Fibroblast of villous mesenchyme (primary cell): Measurements from ENCODE around the gene RSBN1. TPM values are rescaled to one million over a fixed set of nuclear protein-coding genes. Genes with fewer than 3 reads are reported as not detected.
A peak's percentile ranks its signal among the peaks of the same experiment; 100 is the strongest.
"Not testable (repeated sequence)": the region's sequence is repeated elsewhere in the genome, so short reads cannot be mapped to it uniquely, and the experiment has no call there.

Experiments used
- DNase-seq: peaks from one replicate; pipeline ENCODE4 v3.0.0-alpha.2; 2010; ENCODE audit warnings: low read depth
- H3K4me3 ChIP-seq: 2 replicates; pipeline ENCODE4 v1.5.1; 2011; ENCODE audit warnings: low read depth, mild to moderate bottlenecking, low read length
- total RNA-seq: library from RNA; depleted of rRNA; stranded (reverse); fragments of >200 nt; gene quantifications from 2 replicates; pipeline ENCODE4 v1.2.3, GENCODE V29; 2012
- TF ChIP-seq, protein P1 (sequence below): IDR thresholded peaks from 2 replicates; pipeline ENCODE4 v1.5.1; 2012; ENCODE audit warnings: low read depth, mild to moderate bottlenecking, low read length; ENCODE audit not compliant: insufficient read depth

RSBN1 gene
- total RNA-seq, 1 donor, result 12.1 TPM

DNA sequence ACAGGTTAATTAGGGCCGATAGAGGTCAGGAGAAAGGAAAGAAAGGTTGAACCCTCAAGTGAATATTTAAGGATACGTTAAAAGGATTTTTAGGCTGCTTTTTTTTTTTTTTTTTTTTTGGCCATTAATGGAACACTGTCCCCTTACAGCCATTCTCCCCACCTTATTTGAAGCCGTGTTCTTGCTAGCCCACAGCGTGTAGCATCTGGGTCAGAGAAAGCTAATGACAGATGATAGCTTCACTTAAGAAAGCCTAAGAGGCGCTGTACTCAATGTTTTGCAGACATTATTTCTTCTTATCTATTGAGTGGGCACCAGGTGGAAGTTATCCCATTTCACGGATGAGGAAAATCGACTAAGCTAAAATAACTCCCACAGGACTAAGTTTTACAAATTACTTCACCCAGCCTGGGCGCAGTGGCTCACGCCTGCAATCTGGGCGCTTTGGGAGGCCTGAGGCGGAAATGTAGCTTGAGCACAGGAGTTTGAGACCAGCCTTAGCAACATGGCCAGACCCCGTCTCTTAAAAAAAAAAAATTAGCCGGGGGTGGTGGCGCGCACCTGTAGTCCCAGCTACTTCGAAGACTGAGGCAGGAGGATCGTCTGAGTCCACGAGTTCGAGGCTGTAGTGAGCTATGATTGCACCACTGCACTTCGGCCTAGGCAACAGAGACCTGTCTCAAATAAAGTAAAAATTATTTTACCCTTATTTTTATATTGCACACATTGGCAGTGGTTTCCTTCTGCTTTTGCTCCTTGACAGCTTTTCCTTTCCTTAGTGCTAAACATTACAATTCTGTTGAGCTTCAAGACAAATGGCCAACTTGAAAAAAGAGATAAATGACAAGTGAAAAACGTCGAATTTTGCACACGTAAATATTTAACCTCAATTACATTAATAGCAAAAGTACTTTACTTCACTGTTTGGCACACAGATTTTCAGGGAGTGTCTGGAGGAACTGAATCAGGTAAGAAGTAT lies 51.9 kb downstream of the RSBN1 start:
- TF ChIP-seq, protein P1, sequence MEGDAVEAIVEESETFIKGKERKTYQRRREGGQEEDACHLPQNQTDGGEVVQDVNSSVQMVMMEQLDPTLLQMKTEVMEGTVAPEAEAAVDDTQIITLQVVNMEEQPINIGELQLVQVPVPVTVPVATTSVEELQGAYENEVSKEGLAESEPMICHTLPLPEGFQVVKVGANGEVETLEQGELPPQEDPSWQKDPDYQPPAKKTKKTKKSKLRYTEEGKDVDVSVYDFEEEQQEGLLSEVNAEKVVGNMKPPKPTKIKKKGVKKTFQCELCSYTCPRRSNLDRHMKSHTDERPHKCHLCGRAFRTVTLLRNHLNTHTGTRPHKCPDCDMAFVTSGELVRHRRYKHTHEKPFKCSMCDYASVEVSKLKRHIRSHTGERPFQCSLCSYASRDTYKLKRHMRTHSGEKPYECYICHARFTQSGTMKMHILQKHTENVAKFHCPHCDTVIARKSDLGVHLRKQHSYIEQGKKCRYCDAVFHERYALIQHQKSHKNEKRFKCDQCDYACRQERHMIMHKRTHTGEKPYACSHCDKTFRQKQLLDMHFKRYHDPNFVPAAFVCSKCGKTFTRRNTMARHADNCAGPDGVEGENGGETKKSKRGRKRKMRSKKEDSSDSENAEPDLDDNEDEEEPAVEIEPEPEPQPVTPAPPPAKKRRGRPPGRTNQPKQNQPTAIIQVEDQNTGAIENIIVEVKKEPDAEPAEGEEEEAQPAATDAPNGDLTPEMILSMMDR, result no peak
- no peak for DNase-seq
- peak overlapping the region; percentile 93 for H3K4me3 ChIP-seq

DNA sequence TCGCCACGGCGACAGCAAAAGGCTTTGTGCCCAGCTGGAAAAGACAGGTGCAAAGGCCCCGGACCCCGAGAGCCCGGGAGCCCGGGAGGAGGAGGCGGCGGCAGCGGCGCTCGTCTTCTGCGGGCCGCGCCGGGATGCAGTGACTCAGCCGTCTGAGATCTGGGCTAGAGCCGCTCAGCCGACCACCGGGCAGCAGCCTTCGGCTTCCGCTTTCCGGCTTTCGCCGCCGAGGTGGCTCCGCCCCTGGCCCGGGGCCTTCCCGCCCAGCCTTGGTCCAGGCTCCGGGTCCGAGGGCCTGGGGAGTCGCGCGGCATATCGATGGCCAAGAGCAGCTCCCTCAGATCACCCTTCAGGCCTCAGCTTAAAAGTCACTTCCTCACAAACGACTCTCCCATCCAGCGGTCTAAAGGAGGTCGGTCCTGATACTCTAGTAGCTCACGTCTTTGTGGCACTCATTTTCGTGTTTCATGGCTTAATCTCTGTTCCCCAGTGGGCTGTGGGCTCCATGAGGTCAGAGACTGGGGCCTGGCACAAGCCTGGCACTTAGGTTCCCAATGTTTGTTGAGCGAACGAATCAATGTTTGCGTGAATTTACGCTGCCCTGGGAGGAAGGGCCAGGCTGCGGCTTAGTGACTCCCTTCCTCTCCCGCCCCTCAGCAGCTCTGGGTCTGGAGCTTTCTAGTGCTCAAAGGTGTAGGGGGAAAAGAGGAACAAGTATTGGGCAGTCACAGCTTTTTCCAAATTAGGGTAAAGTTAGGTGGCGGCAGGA lies 52.8 kb downstream of the RSBN1 start, which contains the start of gene PHTF1:
Gene PHTF1, minus strand, starts transcription at position 154 of the 769 bp plus-strand sequence. CDS start 783 bp downstream, outside the sequence.
- peak; percentile 79 for DNase-seq
- TF ChIP-seq, protein P1, result no peak
- peak within 1 kb of the TSS; percentile 93 for H3K4me3 ChIP-seq

DNA sequence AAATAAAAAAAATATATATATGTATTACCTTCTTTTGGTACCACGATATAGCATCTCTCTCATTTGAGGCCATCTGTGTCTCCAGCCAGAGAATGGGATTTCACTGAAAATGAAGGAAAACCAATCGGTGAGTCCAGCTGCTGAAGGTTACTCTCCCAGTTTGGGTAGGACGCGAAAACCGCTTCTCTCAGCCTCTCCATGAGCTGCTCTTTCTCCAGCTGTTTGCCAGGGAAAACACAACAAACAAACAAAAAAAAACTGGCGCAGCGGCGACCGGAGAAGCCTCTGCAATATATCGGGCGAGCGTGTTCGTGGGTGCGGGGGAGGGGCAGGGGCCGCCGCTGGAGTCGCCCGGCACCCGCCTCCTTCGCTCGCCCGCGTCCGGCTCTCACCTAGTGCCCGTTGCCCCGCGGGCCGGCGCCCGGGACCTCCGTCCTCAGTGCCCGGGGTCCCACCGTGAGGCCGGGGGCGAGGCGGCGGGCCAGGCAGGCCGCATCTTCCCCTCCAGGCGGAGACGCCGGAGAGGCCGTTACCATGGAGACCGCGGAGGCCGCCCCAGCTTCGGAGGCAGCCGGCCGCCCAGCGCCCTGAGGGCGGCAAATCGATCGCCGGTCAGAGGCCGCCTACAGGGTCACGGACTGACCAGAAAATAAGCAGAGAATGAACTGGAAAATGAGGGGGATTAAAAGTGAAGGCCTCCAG lies 53.5 kb downstream of the RSBN1 start:
- H3K4me3 ChIP-seq, result peak overlapping the region; percentile 93
- TF ChIP-seq, protein P1, result no peak
- peak; percentile 48 for DNase-seq

DNA sequence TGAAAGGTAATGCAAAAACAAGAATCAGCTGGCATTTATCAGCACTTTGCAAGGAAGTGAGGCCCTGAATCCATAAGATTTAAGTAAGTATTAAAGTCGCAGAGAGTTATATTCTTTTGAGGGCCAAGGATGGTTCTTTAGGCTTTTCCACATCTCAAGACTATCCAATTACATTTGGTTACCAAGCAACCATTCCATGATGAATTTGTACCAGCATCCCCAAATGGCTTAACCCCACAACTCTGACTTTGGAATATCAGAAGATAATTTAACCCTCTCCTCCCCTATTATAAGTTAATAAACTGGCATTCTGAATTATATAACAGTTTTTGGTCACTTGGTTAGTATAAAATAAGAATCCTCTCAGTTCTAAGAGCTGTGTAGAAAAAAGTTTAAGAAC lies 55.8 kb downstream of the RSBN1 start:
- TF ChIP-seq, protein P1, result no peak
- DNase-seq, result no peak
- no peak overlapping the region for H3K4me3 ChIP-seq

DNA sequence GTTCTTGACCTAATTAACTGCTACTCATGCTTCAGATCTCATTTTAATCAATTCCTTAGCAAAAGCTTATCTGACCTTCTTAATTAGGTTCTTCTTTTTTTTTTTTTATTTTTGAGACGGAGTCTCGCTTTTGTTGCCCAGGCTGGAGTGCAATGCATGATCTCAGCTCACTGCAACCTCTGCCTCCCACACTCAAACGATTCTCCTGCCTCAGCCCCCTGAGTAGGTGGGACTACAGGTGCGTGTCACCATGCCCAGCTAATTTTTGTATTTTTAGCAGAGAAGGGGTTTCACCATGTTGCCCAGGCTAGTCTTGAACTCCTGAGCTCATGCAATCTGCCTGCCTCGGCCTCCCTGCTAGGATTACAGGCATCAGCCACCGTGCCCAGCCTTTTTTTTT lies 58.9 kb downstream of the RSBN1 start:
- DNase-seq, H3K4me3 ChIP-seq: not testable (repeated sequence)

DNA sequence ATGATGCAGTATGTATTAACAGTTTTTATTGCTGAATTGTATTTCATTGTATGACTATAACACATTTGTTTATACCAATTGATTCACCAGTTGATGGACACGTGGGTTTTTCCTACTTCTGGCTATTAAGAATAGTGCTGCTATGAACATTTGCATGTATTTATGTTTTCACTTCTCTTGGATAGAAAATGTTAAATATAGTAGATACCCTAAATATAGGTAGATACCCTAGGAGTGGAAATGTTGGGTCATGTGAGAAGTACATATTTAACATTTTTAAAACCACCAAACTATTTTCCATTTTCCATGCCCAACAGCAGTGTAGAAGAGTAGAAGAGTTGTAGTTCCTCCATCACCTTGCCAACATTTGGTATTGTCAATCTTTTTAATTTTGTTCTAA lies 60.8 kb downstream of the RSBN1 start:
- no peak overlapping the region for H3K4me3 ChIP-seq
- TF ChIP-seq, protein P1, result no peak
- DNase-seq, result no peak
